Renal cortex interstitium (tissue), 11 donors: Measurements from ENCODE around the gene PHC3. TPM values are rescaled to one million over a fixed set of nuclear protein-coding genes. Genes with fewer than 3 reads are reported as not detected.

ENCODE experiments used
- DNase-seq, 11 donors: peaks; one replicate each; pipeline ENCODE4 v3.0.0-alpha.2; 2013; ENCODE audit warnings: low read depth in 9 of 11, low spot score in 4 of 11; ENCODE audit errors: extremely low read depth in 1 of 11
- polyA plus RNA-seq, 3 donors: library from polyadenylated mRNA; unstranded; fragments of 120-200 nt; gene quantifications; one replicate each; pipeline ENCODE4 v1.2.1, GENCODE V29; 2013; ENCODE audit not compliant: insufficient read length in 3 of 3

The PHC3 gene
- polyA plus RNA-seq, 3 donors, result 22.1 to 35.4 (median 29.4) TPM

GRCh38 chr3:170057550-170057949 is 124.0 kb downstream of the PHC3 start:
- DNase-seq, result no peak

GRCh38 chr3:170056710-170057454 is 124.7 kb downstream of the PHC3 start:
- DNase-seq, result no peak

- DNase-seq, result no peak
Observed at GRCh38 chr3:170055209-170055608, 126.3 kb downstream of the PHC3 start.

- no peak for DNase-seq
Observed at GRCh38 chr3:170054204-170054603, 127.3 kb downstream of the PHC3 start.

- DNase-seq, result no peak
Observed at GRCh38 chr3:170052398-170052797, 129.1 kb downstream of the PHC3 start.

GRCh38 chr3:170050753-170051152 is 130.8 kb downstream of the PHC3 start:
- no peak for DNase-seq

- no peak for DNase-seq
Observed at GRCh38 chr3:170049146-170050000, 132.2 kb downstream of the PHC3 start.

GRCh38 chr3:170047133-170047404 is 134.5 kb downstream of the PHC3 start:
- DNase-seq, result no peak

- DNase-seq, result no peak
Observed at GRCh38 chr3:170046269-170047132, 135.0 kb downstream of the PHC3 start.

GRCh38 chr3:170044795-170045244 is 136.7 kb downstream of the PHC3 start:
- DNase-seq, result no peak

GRCh38 chr3:170044271-170044670 is 137.3 kb downstream of the PHC3 start:
- no peak for DNase-seq

- DNase-seq, result no peak
Observed at GRCh38 chr3:170043506-170043905, 138.0 kb downstream of the PHC3 start.

GRCh38 chr3:170040418-170040817 is 141.1 kb downstream of the PHC3 start:
- DNase-seq, result no peak

GRCh38 chr3:170038434-170039110 is 143.0 kb downstream of the PHC3 start:
- no peak for DNase-seq

Other genes with a start within 250 kb of the PHC3 start
- gene SEC62, start 214.9 kb downstream of the PHC3 start, polyA plus RNA-seq, result 100 to 1,000 TPM; 162 to 201 (median 195) TPM
- gene GPR160, start 143.7 kb downstream of the PHC3 start, polyA plus RNA-seq, result 10 to 100 TPM; 25.3 to 43.6 (median 32.5) TPM
- 10 to 100 TPM; 58.2 to 92.0 (median 79.2) TPM for gene PRKCI, start 40.7 kb upstream of the PHC3 start, polyA plus RNA-seq
- 10 to 100 TPM; 44.0 to 56.8 (median 49.7) TPM for gene SKIL, start 176.0 kb upstream of the PHC3 start, polyA plus RNA-seq
- 100 to 1,000 TPM; 198 to 241 (median 225) TPM for gene CLDN11, start 237.1 kb upstream of the PHC3 start, polyA plus RNA-seq